ENCODE data around the gene DNAH1.

DNAH1 gene

GRCh38 chr3:52361454-52361853 is 45.3 kb downstream of the DNAH1 start:
- DNase-seq = no peak

- DNase-seq = no peak
These were observed 45.8 kb downstream of the DNAH1 start for GRCh38 chr3:52361898-52362297.

GRCh38 chr3:52364322-52365035 is 48.4 kb downstream of the DNAH1 start:
- DNase-seq = no peak

GRCh38 chr3:52366527-52366926 is 50.4 kb downstream of the DNAH1 start:
- no peak for DNase-seq

GRCh38 chr3:52367891-52368880 is 52.1 kb downstream of the DNAH1 start:
- DNase-seq = no peak

- no peak for DNase-seq
These were observed 54.4 kb downstream of the DNAH1 start for GRCh38 chr3:52370531-52370930.

- DNase-seq = no peak
These were observed 56.8 kb downstream of the DNAH1 start for GRCh38 chr3:52372822-52373504.

- DNase-seq = no peak
These were observed 57.6 kb downstream of the DNAH1 start for GRCh38 chr3:52373676-52374075.

GRCh38 chr3:52374173-52374572 is 58.1 kb downstream of the DNAH1 start:
- DNase-seq = no peak

- DNase-seq = no peak
These were observed 63.5 kb downstream of the DNAH1 start for GRCh38 chr3:52379610-52380009.

GRCh38 chr3:52380023-52380422 is 63.9 kb downstream of the DNAH1 start:
- no peak for DNase-seq

GRCh38 chr3:52381623-52382022 is 65.5 kb downstream of the DNAH1 start:
- DNase-seq = no peak

GRCh38 chr3:52383446-52383845 is 67.3 kb downstream of the DNAH1 start:
- DNase-seq = no peak

GRCh38 chr3:52384019-52384761 is 68.1 kb downstream of the DNAH1 start:
- DNase-seq = no peak

- DNase-seq = no peak
These were observed 69.0 kb downstream of the DNAH1 start for GRCh38 chr3:52385157-52385556.

GRCh38 chr3:52387481-52387880 is 71.4 kb downstream of the DNAH1 start:
- DNase-seq = no peak

- DNase-seq = no peak
These were observed 72.3 kb downstream of the DNAH1 start for GRCh38 chr3:52388348-52388821.

- no peak for DNase-seq
These were observed 72.8 kb downstream of the DNAH1 start for GRCh38 chr3:52388933-52389332.

GRCh38 chr3:52391096-52391495 is 75.0 kb downstream of the DNAH1 start:
- no peak for DNase-seq

- DNase-seq = no peak
These were observed 76.3 kb downstream of the DNAH1 start for GRCh38 chr3:52392216-52392930.

- DNase-seq = no peak
These were observed 77.2 kb downstream of the DNAH1 start for GRCh38 chr3:52393131-52393807.

Data from NCI-H1092 (cell line).